C4-2B (cell line): ENCODE results near the gene OR10H1.
"Not testable (repeated sequence)": the region's sequence is repeated elsewhere in the genome, so short reads cannot be mapped to it uniquely, and the experiment has no call there.

Source experiments
- ZFX ChIP-seq: fragments of 450-650 bp; IDR thresholded peaks from 2 replicates; pipeline ENCODE4 v1.6.1; 2017
- TF ChIP-seq, protein P1 (sequence below): fragments of 450-650 bp; conservative IDR thresholded peaks from 2 replicates; pipeline ENCODE4 v1.5.1; 2017; ENCODE audit warnings: mild to moderate bottlenecking

DNA sequence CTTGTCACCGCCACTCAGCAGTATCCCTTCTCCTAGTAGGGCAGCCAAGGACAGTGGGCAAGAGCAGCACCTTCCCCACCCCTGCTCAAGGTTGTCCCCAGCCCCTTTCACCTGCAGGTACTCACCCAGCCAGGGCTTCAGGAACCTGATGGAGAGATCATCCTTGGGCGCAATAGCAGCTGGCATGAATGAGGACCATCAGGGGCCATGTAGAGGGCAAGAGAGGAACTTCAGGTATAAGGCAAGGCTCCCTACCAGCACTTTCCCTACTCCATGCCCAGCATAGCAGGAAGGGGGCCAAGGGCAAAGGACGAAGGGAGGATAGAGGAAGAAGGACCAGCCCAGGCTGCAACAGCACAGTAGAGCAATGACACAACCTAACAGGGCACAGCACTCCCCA, 41.3 kb downstream of the OR10H1 start:
- TF ChIP-seq, protein P1, sequence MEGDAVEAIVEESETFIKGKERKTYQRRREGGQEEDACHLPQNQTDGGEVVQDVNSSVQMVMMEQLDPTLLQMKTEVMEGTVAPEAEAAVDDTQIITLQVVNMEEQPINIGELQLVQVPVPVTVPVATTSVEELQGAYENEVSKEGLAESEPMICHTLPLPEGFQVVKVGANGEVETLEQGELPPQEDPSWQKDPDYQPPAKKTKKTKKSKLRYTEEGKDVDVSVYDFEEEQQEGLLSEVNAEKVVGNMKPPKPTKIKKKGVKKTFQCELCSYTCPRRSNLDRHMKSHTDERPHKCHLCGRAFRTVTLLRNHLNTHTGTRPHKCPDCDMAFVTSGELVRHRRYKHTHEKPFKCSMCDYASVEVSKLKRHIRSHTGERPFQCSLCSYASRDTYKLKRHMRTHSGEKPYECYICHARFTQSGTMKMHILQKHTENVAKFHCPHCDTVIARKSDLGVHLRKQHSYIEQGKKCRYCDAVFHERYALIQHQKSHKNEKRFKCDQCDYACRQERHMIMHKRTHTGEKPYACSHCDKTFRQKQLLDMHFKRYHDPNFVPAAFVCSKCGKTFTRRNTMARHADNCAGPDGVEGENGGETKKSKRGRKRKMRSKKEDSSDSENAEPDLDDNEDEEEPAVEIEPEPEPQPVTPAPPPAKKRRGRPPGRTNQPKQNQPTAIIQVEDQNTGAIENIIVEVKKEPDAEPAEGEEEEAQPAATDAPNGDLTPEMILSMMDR: not testable (repeated sequence)
- not testable (repeated sequence) for TF ChIP-seq ZFX
